ENCODE measurements around the gene FDX2. TPM values are rescaled to one million over a fixed set of nuclear protein-coding genes. Genes with fewer than 3 reads are reported as not detected.

Gene FDX2
- total and polyA plus RNA-seq, 2 of the 13 experiments (the other 11 are each of a cell fraction or from before 2014, with no cell fraction given) = 21.0 to 24.7 TPM

GRCh38 chr19:10295847-10296591 is 19.8 kb downstream of the FDX2 start (continued):
- TF ChIP-seq, protein P1, sequence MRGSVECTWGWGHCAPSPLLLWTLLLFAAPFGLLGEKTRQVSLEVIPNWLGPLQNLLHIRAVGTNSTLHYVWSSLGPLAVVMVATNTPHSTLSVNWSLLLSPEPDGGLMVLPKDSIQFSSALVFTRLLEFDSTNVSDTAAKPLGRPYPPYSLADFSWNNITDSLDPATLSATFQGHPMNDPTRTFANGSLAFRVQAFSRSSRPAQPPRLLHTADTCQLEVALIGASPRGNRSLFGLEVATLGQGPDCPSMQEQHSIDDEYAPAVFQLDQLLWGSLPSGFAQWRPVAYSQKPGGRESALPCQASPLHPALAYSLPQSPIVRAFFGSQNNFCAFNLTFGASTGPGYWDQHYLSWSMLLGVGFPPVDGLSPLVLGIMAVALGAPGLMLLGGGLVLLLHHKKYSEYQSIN (CRISPR knock-in tag; IDR thresholded peaks at IDR 0.05; ENCODE audit: borderline replicate concordance) = no peak
- TF ChIP-seq ELF4 (CRISPR knock-in tag; IDR thresholded peaks at IDR 0.05; ENCODE audit: borderline replicate concordance) = no peak
- peak; percentile 46 for TF ChIP-seq SP4 (CRISPR knock-in tag; IDR thresholded peaks at IDR 0.05)
- 0 out of 2 replicates have a peak, but pooled peaks have one; percentile 41 for TF ChIP-seq ZNF232 (CRISPR knock-in tag; IDR thresholded peaks at IDR 0.05; ENCODE audit: borderline replicate concordance)
- peak; percentile 36; the same call in 1 of the 2 replicates for TF ChIP-seq ZSCAN31 (CRISPR knock-in tag; IDR thresholded peaks at IDR 0.05; ENCODE audit: low read depth)
- TF ChIP-seq ZBTB21 (CRISPR knock-in tag; IDR thresholded peaks at IDR 0.05) = no peak
- no peak for TF ChIP-seq MAZ (IDR thresholded peaks at IDR 0.05; ENCODE audit: borderline replicate concordance, low read depth, low read length)
- 0 out of 2 replicates have a peak, but pooled peaks have one; percentile 45 for TF ChIP-seq MAZ (CRISPR knock-in tag; IDR thresholded peaks at IDR 0.05; ENCODE audit: low read depth)
- TF ChIP-seq ZNF781 (CRISPR knock-in tag; IDR thresholded peaks at IDR 0.05; ENCODE audit: borderline replicate concordance, not compliant biosample characterization) = no peak
- TF ChIP-seq ZNF605 (CRISPR knock-in tag; IDR thresholded peaks at IDR 0.05) = no peak
- TF ChIP-seq ZNF251 (CRISPR knock-in tag; IDR thresholded peaks at IDR 0.05) = no peak
- peak; percentile 42; the same call in 1 of the 2 replicates for TF ChIP-seq MXD4 (CRISPR knock-in tag; IDR thresholded peaks at IDR 0.05)
- TF ChIP-seq ZFP62 (CRISPR knock-in tag; IDR thresholded peaks at IDR 0.05) = no peak
- TF ChIP-seq ZNF574 (CRISPR knock-in tag; IDR thresholded peaks at IDR 0.05) = 0 out of 2 replicates have a peak, but pooled peaks have one; percentile 28
- no peak for TF ChIP-seq ZFP82 (CRISPR knock-in tag; IDR thresholded peaks at IDR 0.05; ENCODE audit: borderline replicate concordance)
- no peak for TF ChIP-seq CENPX (CRISPR knock-in tag; IDR thresholded peaks at IDR 0.05)
- no peak for TF ChIP-seq TEAD2 (CRISPR knock-in tag; IDR thresholded peaks at IDR 0.05)
- no peak for TF ChIP-seq PAX8 (CRISPR knock-in tag; IDR thresholded peaks at IDR 0.05; ENCODE audit: borderline replicate concordance)
- no peak for TF ChIP-seq NCOA1 (CRISPR knock-in tag; IDR thresholded peaks at IDR 0.05)
- no peak for TF ChIP-seq ZBTB25 (CRISPR knock-in tag; IDR thresholded peaks at IDR 0.05)
- TF ChIP-seq RARA (CRISPR knock-in tag; IDR thresholded peaks at IDR 0.05) = 0 out of 2 replicates have a peak, but pooled peaks have one; percentile 4
- TF ChIP-seq NR0B2 (CRISPR knock-in tag; IDR thresholded peaks at IDR 0.05) = peak; percentile 63; the same call in 1 of the 2 replicates
- no peak for TF ChIP-seq ZNF101 (CRISPR knock-in tag; IDR thresholded peaks at IDR 0.05; ENCODE audit: borderline replicate concordance, low read depth)
- no peak for TF ChIP-seq NFIB (CRISPR knock-in tag; IDR thresholded peaks at IDR 0.05; ENCODE audit: borderline replicate concordance)
